GM13976 (cell line): Measurements from ENCODE around the gene SPRED2.

Source experiments
- DNase-seq: peaks from one replicate; pipeline ENCODE4 v3.0.0; 2012; ENCODE audit warnings: low spot score
- CTCF ChIP-seq: IDR thresholded peaks from 2 replicates; pipeline ENCODE4 v1.5.1; 2012; ENCODE audit warnings: borderline replicate concordance, mild to moderate bottlenecking; ENCODE audit not compliant: insufficient read depth; ENCODE audit errors: extremely low read depth, missing control alignments, control extremely low read depth
- in situ Hi-C: fragments of 300-500 bp; cut with MboI; formaldehyde crosslinking; loops from one replicate; pipeline ENCODE4 v1.12.0; 2022; ENCODE audit warnings: low sequenced_read_pairs, mixed read lengths, inconsistent platforms; ENCODE audit not compliant: unreplicated experiment

SPRED2 gene

GRCh38 chr2:65396348-65397026, 35.9 kb downstream of the SPRED2 start:
- in situ Hi-C loops, result no loop called here
- no peak for TF ChIP-seq CTCF
- no peak for DNase-seq

DNA sequence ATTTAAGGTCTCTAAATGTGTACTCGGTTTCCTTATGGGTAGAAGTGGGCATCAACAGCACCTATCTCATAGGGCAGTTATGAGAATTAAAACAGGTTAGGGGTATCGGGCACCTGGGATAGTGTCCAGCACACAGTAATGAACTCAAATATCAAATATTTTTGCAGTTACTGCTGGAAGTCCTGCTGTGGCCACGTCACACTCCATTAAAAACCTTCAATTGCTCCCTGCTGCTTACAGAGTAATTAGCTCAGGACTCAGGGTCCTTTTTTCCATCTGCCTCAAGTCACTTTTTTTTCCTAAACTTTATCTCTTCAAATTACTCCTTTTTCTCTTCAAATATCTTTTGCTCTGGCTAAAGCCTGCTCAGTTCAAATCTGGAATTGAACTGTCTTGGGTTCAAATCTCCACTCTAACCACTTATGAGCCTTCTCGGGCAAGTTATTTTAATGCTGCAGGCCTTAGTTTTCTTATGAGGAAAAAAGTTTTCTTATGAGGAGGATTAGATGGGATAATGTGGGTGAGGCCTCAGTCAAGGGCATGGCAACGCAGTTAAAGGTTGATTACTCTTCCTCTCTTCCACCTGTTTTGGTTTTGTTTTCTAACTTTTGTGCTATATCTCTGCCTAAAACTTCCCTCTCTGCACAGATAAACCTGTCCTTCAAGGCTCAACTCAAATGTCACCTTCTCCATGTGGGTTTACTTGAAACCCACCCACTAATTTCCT, 36.6 kb downstream of the SPRED2 start:
- in situ Hi-C loops, result no loop called here
- TF ChIP-seq CTCF, result no peak
- no peak for DNase-seq

- in situ Hi-C loops, result no loop called here
These were observed 38.5 kb downstream of the SPRED2 start for GRCh38 chr2:65393743-65394422.

DNA sequence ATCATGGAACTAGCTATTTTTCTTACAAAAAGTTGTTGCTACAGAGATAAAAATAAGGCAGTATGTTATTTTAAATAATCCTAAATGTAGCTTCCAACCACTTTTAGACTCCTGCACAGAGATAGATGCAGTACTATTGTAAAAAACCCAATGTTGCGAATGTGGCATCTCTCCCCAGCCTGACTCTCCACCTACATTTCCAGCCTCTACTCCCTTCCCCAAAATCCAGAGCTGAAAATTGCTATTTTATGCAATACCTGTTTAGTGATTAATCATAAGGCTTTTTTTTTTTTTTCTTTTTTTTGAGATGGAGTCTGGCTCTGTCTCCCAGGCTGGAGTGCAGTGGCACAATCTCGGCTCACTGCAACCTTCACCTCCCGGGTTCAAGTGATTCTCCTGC, 39.4 kb downstream of the SPRED2 start:
- in situ Hi-C loops, result no loop called here
- DNase-seq, result no peak
- no peak for TF ChIP-seq CTCF

More at GRCh38 chr2:65393743-65394422, 38.5 kb downstream of the SPRED2 start:
- TF ChIP-seq CTCF, result no peak
- no peak for DNase-seq

- in situ Hi-C loops, result no loop called here
- TF ChIP-seq CTCF, result no peak
- no peak for DNase-seq
These were observed 39.8 kb downstream of the SPRED2 start for GRCh38 chr2:65392609-65393008.

GRCh38 chr2:65390134-65390533, 42.3 kb downstream of the SPRED2 start:
- in situ Hi-C loops, result no loop called here
- TF ChIP-seq CTCF, result no peak
- DNase-seq, result peak; percentile 71
